ENCODE data around the gene ARPC1B.
"Not testable (repeated sequence)": the region's sequence is repeated elsewhere in the genome, so short reads cannot be mapped to it uniquely, and the experiment has no call there.

Gene ARPC1B

GRCh38 chr7:99387239-99387635 lies 12.7 kb downstream of the ARPC1B start:
- not testable (repeated sequence) for H4K20me1 ChIP-seq (ENCODE audit: insufficient read depth); H3K4me2 ChIP-seq; H2AFZ ChIP-seq (ENCODE audit: low read depth); H3K36me3 ChIP-seq (ENCODE audit: insufficient read depth); H3K9ac ChIP-seq; H3K4me3 ChIP-seq (IDR thresholded peaks at IDR 0.05; ENCODE audit: insufficient read depth, low read depth, low read length); H3K27me3 ChIP-seq (ENCODE audit: insufficient read depth, low read depth); H3K27ac ChIP-seq
- peak; percentile 7; the same call in 1 of the 2 replicates for TF ChIP-seq CTCF (conservative IDR thresholded peaks at IDR 0.05; ENCODE audit: low read depth, low read length)
- H3K4me1 ChIP-seq (ENCODE audit: low read depth, poor library complexity, severe bottlenecking): peaks cover 13% of the 10 kb centered on the region
- peaks cover 25% of the 10 kb centered on the region for H3K79me2 ChIP-seq (ENCODE audit: insufficient read depth, low read depth)

GRCh38 chr7:99387912-99388311 lies 13.4 kb downstream of the ARPC1B start:
- peaks cover 18% of the 10 kb centered on the region for H3K79me2 ChIP-seq (ENCODE audit: insufficient read depth, low read depth)

GRCh38 chr7:99389772-99390171 lies 15.2 kb downstream of the ARPC1B start:
- TF ChIP-seq CTCF (conservative IDR thresholded peaks at IDR 0.05; ENCODE audit: low read depth, low read length): no peak
- Histone ChIP-seq H3K36me3 (ENCODE audit: insufficient read depth) (no peaks in the 10 kb centered on the region), H2AFZ (ENCODE audit: low read depth) (no peak overlapping the region)

More at GRCh38 chr7:99387912-99388311, 13.4 kb downstream of the ARPC1B start:
- H3K36me3 ChIP-seq (ENCODE audit: insufficient read depth): no peaks in the 10 kb centered on the region
- no peak overlapping the region for H3K9ac ChIP-seq
- peaks cover 15% of the 10 kb centered on the region for H3K4me1 ChIP-seq (ENCODE audit: low read depth, poor library complexity, severe bottlenecking)
- no peak for TF ChIP-seq CTCF (conservative IDR thresholded peaks at IDR 0.05; ENCODE audit: low read depth, low read length)
- H2AFZ ChIP-seq (ENCODE audit: low read depth): no peak overlapping the region
- H3K4me2 ChIP-seq: no peak overlapping the region
- no peak overlapping the region for H3K4me3 ChIP-seq (IDR thresholded peaks at IDR 0.05; ENCODE audit: insufficient read depth, low read depth, low read length)
- no peaks in the 10 kb centered on the region for H4K20me1 ChIP-seq (ENCODE audit: insufficient read depth)
- no peak overlapping the region for H3K27ac ChIP-seq
- H3K27me3 ChIP-seq (ENCODE audit: insufficient read depth, low read depth): no peaks in the 10 kb centered on the region

GRCh38 chr7:99390941-99391602 lies 16.5 kb downstream of the ARPC1B start:
- TF ChIP-seq CTCF (conservative IDR thresholded peaks at IDR 0.05; ENCODE audit: low read depth, low read length): no peak
- Histone ChIP-seq H3K36me3 (ENCODE audit: insufficient read depth) (no peaks in the 10 kb centered on the region), H3K4me3 (IDR thresholded peaks at IDR 0.05; ENCODE audit: insufficient read depth, low read depth, low read length) (no peak overlapping the region), H3K4me2 (no peak overlapping the region; the same call in 1 of the 2 replicates), H3K9ac (no peak overlapping the region), H2AFZ (ENCODE audit: low read depth) (no peak overlapping the region), H3K4me1 (ENCODE audit: low read depth, poor library complexity, severe bottlenecking) (peaks cover 23% of the 10 kb centered on the region), H3K27ac (no peak overlapping the region; the same call in 1 of the 2 replicates), H3K27me3 (ENCODE audit: insufficient read depth, low read depth) (no peaks in the 10 kb centered on the region), H3K79me2 (ENCODE audit: insufficient read depth, low read depth) (no peaks in the 10 kb centered on the region; the same call in 1 of the 2 replicates), H4K20me1 (ENCODE audit: insufficient read depth) (0 out of 2 replicates have a peak, but pooled peaks cover 3% of the 10 kb centered on the region)

More at GRCh38 chr7:99389772-99390171, 15.2 kb downstream of the ARPC1B start:
- H3K27ac ChIP-seq: no peak overlapping the region
- H4K20me1 ChIP-seq (ENCODE audit: insufficient read depth): no peaks in the 10 kb centered on the region
- H3K4me2 ChIP-seq: no peak overlapping the region
- no peak overlapping the region for H3K9ac ChIP-seq
- H3K27me3 ChIP-seq (ENCODE audit: insufficient read depth, low read depth): no peaks in the 10 kb centered on the region
- peaks cover 23% of the 10 kb centered on the region for H3K4me1 ChIP-seq (ENCODE audit: low read depth, poor library complexity, severe bottlenecking)
- no peak overlapping the region for H3K4me3 ChIP-seq (IDR thresholded peaks at IDR 0.05; ENCODE audit: insufficient read depth, low read depth, low read length)
- no peaks in the 10 kb centered on the region for H3K79me2 ChIP-seq (ENCODE audit: insufficient read depth, low read depth)
